Measurements from ENCODE around the gene MRC2. TPM values are rescaled to one million over a fixed set of nuclear protein-coding genes. Genes with fewer than 3 reads are reported as not detected.
"Not testable (repeated sequence)": the region's sequence is repeated elsewhere in the genome, so short reads cannot be mapped to it uniquely, and the experiment has no call there.

Gene MRC2
- polyA plus RNA-seq, 4 donors: 66.1 to 93.9 (median 70.7) TPM

DNA sequence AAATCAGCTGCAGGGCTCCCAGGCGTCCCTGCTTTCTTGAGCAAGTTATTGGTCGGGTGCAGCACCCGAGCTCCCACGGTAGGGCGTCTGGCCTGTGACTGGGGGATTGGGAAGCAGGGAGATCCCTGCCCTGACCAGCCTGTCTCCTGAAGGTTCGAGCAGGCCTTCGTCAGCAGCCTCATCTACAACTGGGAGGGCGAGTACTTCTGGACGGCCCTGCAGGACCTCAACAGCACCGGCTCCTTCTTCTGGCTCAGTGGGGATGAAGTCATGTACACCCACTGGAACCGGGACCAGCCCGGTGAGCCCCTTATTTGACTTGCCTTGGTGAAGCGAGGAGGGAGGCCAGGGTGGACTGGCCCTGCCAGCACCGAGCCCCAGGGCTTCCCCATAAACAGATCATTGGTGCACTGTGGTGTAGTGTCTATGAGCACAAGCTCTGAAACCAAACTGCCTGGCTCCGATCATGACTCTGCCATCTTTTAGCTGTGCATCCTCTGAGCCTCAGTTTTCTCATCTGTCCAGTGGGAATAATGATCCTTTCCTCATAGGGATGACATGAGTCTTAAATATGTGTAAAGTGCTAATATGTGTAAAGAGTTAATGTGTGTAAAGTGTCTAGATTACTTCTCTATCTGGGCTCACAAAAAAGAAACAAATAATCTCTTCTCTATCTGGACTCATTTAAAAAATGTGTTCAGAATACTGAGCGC is 48.9 kb downstream of the MRC2 start:
- no peak for DNase-seq (ENCODE audit: low read depth in 4 of 4, low spot score in 3 of 4)

DNA sequence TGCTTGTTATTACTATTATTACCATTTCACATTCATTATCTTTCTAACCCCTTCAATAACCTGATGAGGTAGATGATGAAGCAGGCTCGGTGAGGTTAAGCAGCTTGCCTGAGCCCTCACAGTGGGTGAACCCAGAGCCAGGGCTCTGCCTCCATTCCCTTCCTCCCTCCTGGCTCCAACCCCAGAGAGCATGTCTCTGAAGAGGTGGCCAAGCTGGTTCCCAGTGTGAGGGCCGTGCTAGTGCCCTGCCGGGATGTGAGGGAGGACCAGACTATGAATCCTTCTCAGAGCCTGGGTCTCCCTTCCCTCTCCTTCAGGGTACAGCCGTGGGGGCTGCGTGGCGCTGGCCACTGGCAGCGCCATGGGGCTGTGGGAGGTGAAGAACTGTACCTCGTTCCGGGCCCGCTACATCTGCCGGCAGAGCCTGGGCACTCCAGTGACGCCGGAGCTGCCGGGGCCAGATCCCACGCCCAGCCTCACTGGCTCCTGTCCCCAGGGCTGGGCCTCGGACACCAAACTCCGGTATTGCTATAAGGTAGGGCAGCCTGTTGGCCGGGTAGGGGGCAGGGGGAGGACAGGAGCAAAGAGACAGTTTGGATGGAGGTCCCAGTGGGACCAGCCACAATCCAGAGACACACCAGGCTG is 49.6 kb downstream of the MRC2 start:
- no peak for DNase-seq (ENCODE audit: low read depth in 4 of 4, low spot score in 3 of 4)

DNA sequence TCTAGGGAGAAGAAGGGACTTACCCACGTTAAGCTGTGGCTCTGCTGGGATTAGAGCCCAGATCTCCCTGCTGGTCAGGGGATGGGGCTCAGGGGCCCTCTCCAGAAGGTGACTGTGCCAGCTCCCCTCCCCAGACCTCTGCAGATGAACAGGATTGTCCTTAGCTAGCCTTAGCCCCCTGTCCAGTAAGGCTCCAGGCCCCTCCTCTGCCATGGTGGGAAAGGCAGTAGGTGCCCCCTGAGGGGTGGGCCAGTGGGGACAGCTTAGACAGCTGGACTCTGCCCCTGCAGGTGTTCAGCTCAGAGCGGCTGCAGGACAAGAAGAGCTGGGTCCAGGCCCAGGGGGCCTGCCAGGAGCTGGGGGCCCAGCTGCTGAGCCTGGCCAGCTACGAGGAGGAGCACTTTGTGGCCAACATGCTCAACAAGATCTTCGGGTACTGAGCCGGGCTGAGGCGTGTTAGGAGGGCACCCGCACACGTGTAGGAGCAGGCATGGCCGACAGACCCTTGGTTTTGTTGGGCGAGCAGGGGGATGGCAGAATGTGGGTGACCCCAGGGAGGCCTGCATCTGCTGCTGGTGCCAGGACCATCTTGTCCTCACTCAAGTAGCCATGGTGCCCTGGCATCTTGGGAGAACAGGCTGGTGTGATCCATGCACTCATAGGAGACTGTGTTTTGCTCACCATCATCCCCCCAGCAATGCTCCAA is 50.9 kb downstream of the MRC2 start:
- DNase-seq (ENCODE audit: low read depth in 4 of 4, low spot score in 3 of 4): no peak

DNA sequence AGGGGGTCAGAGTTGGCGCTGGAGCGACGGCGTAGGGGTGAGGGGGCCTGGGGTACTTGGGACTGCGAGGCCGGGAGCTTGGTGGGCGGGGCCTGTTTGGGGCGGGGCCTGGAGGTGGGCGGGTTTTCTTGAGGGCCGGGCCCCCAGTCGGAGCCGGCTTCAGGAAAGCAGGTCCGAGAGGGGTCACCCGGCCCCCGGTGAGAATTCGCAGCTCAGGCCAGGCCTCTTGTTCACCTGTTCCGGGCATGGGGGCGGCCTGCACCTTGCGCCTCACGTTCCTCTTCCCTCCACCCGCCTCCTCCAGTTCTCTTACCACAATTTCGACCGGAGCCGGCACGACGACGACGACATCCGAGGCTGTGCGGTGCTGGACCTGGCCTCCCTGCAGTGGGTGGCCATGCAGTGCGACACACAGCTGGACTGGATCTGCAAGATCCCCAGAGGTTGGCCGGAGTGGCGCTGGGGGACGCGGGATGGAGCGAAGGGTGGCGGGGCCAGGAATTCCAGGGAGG is 52.5 kb downstream of the MRC2 start:
- DNase-seq (ENCODE audit: low read depth in 4 of 4, low spot score in 3 of 4): no peak

DNA sequence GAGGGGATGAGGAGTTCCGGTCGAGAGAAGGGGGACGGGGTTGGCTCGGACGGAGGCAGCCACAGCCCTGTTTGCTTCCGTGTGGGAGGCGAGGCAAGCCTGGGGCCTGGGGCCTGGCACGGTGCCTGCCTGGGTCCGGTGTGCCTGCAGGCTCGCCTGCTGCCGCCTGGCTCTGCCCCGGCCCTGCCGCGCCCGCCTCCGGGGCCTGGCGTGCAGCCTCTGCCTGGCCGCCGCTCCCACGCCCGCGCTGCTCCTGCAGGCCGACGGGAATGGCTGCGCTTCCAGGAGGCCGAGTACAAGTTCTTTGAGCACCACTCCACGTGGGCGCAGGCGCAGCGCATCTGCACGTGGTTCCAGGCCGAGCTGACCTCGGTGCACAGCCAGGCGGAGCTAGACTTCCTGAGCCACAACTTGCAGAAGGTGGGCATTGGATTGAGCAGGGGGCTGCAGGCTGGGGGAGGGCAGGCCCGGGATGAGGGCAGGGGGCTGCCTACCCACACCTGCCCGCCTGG is 53.1 kb downstream of the MRC2 start:
- DNase-seq (ENCODE audit: low read depth in 4 of 4, low spot score in 3 of 4): no peak

DNA sequence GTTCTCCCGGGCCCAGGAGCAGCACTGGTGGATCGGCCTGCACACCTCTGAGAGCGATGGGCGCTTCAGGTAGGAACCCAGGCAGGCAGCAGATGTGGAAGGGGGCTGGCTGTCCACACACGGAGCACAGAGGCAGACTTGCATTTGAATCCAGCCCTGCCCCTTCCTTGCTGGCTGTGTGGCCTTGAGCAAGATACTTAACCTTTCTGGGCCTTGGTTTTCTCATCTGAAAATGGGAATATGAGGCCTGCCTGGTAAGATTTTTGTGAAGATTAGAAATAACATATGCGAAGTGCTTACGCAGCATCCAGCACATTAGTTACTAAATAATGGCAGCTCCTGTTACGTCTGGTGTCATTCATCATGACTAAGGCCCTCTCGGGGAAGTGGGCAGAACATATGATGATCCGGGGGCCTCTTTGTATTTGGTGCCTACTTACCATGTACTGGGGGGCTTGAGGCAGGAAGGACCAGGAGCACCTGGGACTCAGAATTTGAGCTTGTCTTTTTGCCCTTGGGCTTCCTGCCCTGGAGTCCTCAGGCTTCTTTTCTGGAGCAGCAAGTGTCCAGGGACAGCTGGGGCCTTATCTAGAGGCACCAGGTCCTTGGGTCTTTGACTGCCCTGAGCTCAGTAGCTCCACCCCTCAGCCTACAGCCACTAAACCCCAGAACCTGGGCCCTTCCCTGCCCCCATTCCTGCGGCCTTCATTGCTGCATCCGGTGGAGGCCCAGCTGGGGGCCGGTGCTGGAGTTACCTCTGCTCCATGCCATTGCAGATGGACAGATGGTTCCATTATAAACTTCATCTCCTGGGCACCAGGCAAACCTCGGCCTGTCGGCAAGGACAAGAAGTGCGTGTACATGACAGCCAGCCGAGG is 53.8 kb downstream of the MRC2 start:
- DNase-seq (ENCODE audit: low read depth in 4 of 4, low spot score in 3 of 4): no peak

DNA sequence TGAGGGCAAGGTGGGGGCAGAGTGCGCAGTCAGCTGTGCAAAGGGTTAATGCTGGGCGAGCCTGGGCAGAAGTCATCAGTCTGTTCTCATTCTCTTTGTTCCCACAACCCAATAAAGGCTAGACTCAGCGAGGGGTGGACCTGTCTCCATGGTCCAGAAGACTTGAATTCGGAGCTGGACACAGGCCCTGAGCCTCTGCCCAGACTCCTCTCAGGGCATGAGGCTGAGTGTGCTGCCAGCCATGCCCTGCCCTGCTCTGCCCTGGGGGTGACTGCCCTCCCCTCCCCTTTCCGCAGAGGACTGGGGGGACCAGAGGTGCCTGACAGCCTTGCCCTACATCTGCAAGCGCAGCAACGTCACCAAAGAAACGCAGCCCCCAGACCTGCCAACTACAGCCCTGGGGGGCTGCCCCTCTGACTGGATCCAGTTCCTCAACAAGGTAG is 54.5 kb downstream of the MRC2 start:
- DNase-seq (ENCODE audit: low read depth in 4 of 4, low spot score in 3 of 4): no peak

DNA sequence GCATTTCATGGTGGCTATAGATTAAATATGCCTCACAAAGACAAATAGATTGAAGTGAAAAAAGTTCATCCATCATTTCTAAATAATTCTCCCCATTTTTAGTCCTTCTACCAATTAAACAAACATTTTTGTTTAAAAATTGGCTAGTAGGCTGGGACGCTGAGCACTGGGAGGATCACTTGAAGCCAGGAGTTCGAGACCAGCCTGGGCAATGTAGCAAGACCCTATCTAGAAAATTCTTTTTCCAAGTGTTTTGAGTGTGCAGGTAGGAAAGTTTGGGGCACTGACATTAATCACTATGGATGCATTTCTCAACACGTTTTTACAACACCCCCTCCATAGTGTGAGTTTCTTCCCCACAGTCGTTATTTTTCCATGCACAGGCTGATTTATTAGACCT is 56.7 kb downstream of the MRC2 start:
- DNase-seq (ENCODE audit: low read depth in 4 of 4, low spot score in 3 of 4): no peak

DNA sequence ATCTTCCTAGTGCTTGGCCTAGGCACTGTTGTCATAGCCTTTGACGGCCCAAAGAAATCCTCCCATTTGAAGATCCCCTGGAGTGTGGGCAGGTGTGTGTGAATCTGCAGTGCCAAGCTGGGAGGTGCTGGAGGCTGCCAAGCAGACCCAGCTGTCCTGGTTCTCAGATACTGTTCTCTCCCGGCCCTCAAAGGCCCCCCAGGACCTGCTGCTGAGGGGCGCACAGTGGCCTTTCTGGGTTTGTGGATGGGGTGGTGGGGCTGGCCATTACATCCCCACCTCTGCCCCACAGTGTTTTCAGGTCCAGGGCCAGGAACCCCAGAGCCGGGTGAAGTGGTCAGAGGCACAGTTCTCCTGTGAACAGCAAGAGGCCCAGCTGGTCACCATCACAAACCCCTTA is 60.5 kb downstream of the MRC2 start:
- DNase-seq (ENCODE audit: low read depth in 4 of 4, low spot score in 3 of 4): no peak

DNA sequence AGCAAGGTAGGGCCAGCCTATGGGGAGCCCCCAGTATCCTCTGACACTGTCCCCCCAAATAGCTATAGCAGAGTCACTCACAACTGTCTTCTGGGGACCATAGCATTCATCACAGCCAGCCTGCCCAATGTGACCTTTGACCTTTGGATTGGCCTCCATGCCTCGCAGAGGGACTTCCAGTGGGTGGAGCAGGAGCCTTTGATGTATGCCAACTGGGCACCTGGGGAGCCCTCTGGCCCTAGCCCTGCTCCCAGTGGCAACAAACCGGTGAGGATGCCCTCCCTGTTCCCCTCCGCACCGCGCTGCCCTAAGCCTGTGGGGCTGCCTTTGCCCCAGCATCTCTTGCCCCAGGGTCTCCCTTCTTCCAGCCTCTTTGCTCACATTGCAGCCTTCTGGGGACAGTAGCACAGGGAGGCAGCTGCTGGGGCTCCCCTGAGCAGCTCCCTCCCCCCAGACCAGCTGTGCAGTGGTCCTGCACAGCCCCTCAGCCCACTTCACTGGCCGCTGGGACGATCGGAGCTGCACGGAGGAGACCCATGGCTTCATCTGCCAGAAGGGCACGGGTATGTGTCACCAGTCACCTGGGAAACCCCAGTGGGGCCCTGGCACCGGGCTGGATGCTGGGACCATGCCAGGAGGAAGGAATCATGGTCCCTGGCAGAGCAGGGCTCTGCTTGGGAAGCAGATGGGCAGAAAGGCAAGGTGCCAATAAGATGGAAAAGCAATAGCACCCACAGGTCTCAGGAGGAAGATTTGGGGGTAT is 61.1 kb downstream of the MRC2 start:
- DNase-seq (ENCODE audit: low read depth in 4 of 4, low spot score in 3 of 4): no peak

DNA sequence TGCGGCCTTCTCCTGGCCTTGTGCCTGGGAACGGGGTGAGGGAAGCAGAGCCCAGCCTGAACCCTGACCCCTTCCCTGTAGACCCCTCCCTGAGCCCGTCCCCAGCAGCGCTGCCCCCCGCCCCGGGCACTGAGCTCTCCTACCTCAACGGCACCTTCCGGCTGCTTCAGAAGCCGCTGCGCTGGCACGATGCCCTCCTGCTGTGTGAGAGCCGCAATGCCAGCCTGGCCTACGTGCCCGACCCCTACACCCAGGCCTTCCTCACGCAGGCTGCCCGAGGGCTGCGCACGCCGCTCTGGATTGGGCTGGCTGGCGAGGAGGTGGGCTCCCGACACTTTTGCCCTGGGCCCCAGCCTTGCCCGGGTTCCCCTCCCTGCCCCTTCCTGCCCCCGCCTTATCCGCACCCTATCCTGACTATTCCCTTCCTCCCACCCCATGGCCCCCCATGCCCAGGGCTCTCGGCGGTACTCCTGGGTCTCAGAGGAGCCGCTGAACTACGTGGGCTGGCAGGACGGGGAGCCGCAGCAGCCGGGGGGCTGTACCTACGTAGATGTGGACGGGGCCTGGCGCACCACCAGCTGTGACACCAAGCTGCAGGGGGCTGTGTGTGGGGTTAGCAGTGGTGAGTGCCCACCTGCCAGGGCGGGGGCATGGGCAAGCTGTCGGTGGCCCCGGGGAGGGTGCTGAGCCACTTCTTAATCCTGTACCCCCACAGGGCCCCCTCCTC is 62.1 kb downstream of the MRC2 start:
- DNase-seq (ENCODE audit: low read depth in 4 of 4, low spot score in 3 of 4): no peak

DNA sequence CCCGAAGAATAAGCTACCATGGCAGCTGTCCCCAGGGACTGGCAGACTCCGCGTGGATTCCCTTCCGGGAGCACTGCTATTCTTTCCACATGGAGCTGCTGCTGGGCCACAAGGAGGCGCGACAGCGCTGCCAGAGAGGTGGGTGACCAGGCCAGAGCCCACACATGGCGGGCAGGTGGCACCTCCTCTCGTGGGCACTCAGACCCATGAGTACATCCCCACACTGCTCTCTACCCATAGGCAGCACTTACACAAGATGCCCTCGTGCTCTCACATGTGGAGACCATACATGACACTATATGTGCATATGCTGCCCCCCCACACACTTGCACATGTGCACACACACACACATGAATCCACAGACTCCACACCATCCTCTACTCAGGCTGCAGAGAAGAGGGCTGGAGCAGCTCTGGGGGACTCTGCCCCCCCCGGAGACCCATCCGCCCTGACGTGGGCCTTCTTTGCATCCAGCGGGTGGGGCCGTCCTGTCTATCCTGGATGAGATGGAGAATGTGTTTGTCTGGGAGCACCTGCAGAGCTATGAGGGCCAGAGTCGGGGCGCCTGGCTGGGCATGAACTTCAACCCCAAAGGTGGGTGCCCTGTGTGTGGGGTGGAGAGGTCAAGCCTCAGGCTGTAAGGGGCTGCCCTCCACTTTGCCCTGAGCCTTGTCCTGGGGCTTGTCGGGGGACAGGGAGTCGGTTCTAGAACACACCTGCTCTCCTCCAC is 62.9 kb downstream of the MRC2 start:
- DNase-seq (ENCODE audit: low read depth in 4 of 4, low spot score in 3 of 4): no peak

DNA sequence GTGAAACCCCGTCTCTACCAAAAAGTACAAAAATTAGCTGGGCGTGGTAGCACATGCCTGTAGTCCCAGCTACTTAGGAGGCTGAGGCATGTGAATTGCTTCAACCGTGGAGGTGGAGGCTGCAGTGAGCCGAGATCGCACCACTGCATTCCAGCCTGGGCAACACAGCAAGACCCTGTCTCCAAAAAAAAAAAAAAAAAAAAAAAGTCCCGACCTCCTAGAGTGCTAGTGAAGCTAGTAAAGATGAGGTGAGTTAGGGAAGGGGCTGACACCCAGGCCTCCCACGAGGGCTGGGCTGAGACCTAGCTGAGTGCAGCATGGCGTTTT is 64.1 kb downstream of the MRC2 start:
- DNase-seq (ENCODE audit: low read depth in 4 of 4, low spot score in 3 of 4): not testable (repeated sequence)

DNA sequence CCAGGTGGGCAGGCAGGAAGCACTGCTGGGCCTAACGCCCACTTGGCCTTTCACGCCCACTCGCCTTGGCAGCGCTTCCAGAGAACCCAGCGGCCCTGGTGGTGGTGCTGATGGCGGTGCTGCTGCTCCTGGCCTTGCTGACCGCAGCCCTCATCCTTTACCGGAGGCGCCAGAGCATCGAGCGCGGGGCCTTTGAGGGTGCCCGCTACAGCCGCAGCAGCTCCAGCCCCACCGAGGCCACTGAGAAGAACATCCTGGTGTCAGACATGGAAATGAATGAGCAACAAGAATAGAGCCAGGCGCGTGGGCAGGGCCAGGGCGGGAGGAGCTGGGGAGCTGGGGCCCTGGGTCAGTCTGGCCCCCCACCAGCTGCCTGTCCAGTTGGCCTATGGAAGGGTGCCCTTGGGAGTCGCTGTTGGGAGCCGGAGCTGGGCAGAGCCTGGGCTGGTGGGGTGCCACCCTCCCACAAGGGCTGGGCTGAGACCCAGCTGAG is 64.7 kb downstream of the MRC2 start:
- no peak for DNase-seq (ENCODE audit: low read depth in 4 of 4, low spot score in 3 of 4)

DNA sequence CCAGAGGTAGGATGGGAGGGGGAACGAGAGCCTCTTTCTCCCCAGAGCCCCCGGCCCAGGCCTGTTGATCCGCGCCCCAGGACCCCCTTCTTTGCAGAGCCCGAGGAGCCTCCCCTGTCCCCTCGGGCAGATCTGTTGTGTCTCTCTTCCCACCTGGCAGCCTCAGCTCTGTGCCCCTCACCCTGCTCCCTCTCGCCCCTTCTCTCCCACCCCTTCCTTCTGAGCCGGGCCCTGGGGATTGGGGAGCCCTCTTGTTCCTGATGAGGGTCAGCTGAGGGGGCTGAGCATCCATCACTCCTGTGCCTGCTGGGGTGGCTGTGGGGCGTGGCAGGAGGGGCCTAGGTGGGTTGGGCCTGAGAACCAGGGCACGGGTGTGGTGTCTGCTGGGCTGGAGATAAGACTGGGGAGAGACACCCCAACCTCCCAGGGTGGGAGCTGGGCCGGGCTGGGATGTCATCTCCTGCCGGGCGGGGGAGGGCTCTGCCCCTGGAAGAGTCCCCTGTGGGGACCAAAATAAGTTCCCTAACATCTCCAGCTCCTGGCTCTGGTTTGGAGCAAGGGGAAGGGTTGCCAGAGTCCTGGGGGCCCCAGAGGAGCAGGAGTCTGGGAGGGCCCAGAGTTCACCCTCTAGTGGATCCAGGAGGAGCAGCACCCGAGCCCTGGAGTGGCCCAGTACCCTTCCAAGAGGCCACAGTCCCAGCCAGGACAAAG is 65.4 kb downstream of the MRC2 start:
- no peak for DNase-seq (ENCODE audit: low read depth in 4 of 4, low spot score in 3 of 4)

DNA sequence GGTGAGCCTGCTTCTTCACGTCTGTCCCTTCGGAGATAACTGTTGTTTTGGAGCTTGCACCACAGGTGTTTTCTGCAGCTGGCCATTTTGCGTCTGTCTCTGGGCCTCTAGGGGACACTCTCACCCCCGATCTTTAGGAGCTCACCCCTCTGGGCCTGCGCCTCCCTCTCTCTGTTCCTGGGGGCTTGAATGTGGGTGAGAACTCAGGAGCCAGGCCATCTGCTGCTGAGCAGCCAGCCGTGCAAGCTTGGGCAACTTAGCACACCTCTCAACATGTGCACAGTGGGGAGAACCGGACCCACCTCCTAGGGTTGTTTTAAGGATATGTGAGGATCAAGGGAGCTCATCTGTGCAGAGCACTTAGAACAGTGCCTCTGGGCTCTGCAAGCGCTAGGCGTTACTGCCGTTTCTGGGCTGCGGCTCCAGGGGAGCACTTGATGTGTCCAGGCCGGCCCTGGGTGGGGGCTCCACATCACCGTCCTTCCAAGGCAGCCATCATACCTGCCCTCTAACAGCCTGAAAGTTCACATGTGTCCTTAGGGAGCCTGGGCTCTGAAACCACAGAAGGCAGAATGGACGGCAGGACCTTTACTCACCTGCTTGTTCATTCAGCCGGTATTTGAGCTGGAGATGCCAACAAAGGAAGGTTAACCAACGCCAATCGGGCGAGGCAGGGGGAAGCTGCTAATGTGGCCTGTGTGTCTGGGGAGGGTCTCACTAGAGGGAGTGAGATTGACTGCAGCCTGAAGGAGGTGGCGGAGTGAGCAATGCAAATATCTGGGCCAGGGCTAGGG is 66.3 kb downstream of the MRC2 start:
- no peak for DNase-seq (ENCODE audit: low read depth in 4 of 4, low spot score in 3 of 4)

Measured in right renal pelvis (tissue), 4 donors.